CD14-positive monocyte (primary cell): ENCODE results near the gene TRIM38. TPM values are rescaled to one million over a fixed set of nuclear protein-coding genes. Genes with fewer than 3 reads are reported as not detected.

ENCODE experiments used
- DNase-seq, 3 donors: peaks; one replicate each; pipeline ENCODE4 v3.0.0-alpha.2; 2011 to 2022
- H2AFZ ChIP-seq: 2 replicates; pipeline ENCODE4 v1.6.0; 2012; ENCODE audit warnings: mild to moderate bottlenecking, low read depth, low read length, inconsistent platforms; ENCODE audit not compliant: insufficient read depth, poor library complexity, severe bottlenecking
- H3K27ac ChIP-seq, 2 donors: 1 replicate in 1 of 2; 2 replicates in 1 of 2; pipeline ENCODE4 v1.5.1; 2012 to 2013; ENCODE audit warnings: low read length in 2 of 2, control low read depth in 1 of 2, inconsistent platforms in 1 of 2, low read depth in 1 of 2, mild to moderate bottlenecking in 1 of 2
- H3K27me3 ChIP-seq, 2 donors: one replicate each; pipeline versions ENCODE4 v1.6.0 to v1.6.1; 2011 to 2013; ENCODE audit warnings: low read length in 2 of 2; ENCODE audit not compliant: control insufficient read depth in 2 of 2, insufficient read depth in 2 of 2
- H3K36me3 ChIP-seq, 2 donors: replicated peaks in 1 of 2; 1 replicate in 1 of 2; 2 replicates in 1 of 2; pipeline versions ENCODE4 v1.5.1 to v1.6.1; 2012 to 2013; ENCODE audit warnings: low read length in 2 of 2, control low read depth in 1 of 2, inconsistent platforms in 1 of 2, mild to moderate bottlenecking in 1 of 2; ENCODE audit not compliant: insufficient read depth in 2 of 2, control insufficient read depth in 1 of 2
- H3K4me1 ChIP-seq, 2 donors: 1 replicate in 1 of 2; 2 replicates in 1 of 2; pipeline versions ENCODE4 v1.5.1 to v1.6.1; 2012 to 2013; ENCODE audit warnings: low read length in 2 of 2, control low read depth in 1 of 2, inconsistent platforms in 1 of 2, mild to moderate bottlenecking in 1 of 2, moderate library complexity in 1 of 2; ENCODE audit not compliant: insufficient read depth in 2 of 2, control insufficient read depth in 1 of 2
- H3K4me2 ChIP-seq: replicated peaks from 2 replicates; pipeline ENCODE3; 2012; ENCODE audit warnings: low read length, moderate library complexity, mild to moderate bottlenecking; ENCODE audit not compliant: poor library complexity, severe bottlenecking; ENCODE audit errors: extremely low read depth
- H3K4me3 ChIP-seq, 3 experiments: fragments of 200-600 bp in 1 of 3; sonication (generic) in 1 of 3; replicated peaks in 1 of 3; 1 replicate in 2 of 3; 2 replicates in 1 of 3; pipeline ENCODE4 v1.5.1; 2011 to 2013; ENCODE audit warnings: low read length in 3 of 3, mild to moderate bottlenecking in 3 of 3, control low read depth in 2 of 3, low read depth in 2 of 3, inconsistent platforms in 1 of 3, moderate library complexity in 1 of 3
- H3K79me2 ChIP-seq: 2 replicates; pipeline ENCODE4 v1.6.0; 2012; ENCODE audit warnings: mild to moderate bottlenecking, control low read depth, inconsistent platforms, low read length, moderate library complexity; ENCODE audit not compliant: insufficient read depth
- H3K9ac ChIP-seq: 2 replicates; pipeline ENCODE4 v1.6.0; 2017; ENCODE audit warnings: low read length, mild to moderate bottlenecking; ENCODE audit not compliant: insufficient read depth, poor library complexity, severe bottlenecking
- H3K9me3 ChIP-seq, 2 donors: replicated peaks in 1 of 2; 1 replicate in 1 of 2; 2 replicates in 1 of 2; pipeline versions ENCODE4 v1.5.1 to v1.6.1; 2012 to 2013; ENCODE audit warnings: low read length in 2 of 2, control low read depth in 1 of 2; ENCODE audit not compliant: control insufficient read depth in 1 of 2, insufficient read depth in 1 of 2
- H4K20me1 ChIP-seq: 2 replicates; pipeline ENCODE4 v1.6.0; 2012; ENCODE audit warnings: mild to moderate bottlenecking, low read length, control low read depth, moderate library complexity; ENCODE audit not compliant: insufficient read depth
- H3K27ac Mint-ChIP-seq, 7 donors: one replicate each; pipeline ENCODE4 v1.8.0; 2020; ENCODE audit warnings: mild to moderate bottlenecking in 7 of 7, mixed read lengths in 7 of 7, moderate library complexity in 6 of 7, inconsistent platforms in 2 of 7
- H3K27me3 Mint-ChIP-seq, 3 donors: one replicate each; pipeline ENCODE4 v1.8.0; 2021 to 2022; ENCODE audit warnings: low read depth in 3 of 3, mild to moderate bottlenecking in 3 of 3, mixed read lengths in 3 of 3, moderate library complexity in 3 of 3, inconsistent platforms in 1 of 3
- H3K36me3 Mint-ChIP-seq, 2 donors: one replicate each; pipeline ENCODE4 v1.8.0; 2020; ENCODE audit warnings: mixed read lengths in 2 of 2, inconsistent platforms in 1 of 2, mild to moderate bottlenecking in 1 of 2
- H3K4me1 Mint-ChIP-seq: one replicate; pipeline ENCODE4 v1.8.0; 2020; ENCODE audit warnings: mild to moderate bottlenecking, mixed read lengths
- H3K4me3 Mint-ChIP-seq, 2 donors: one replicate each; pipeline ENCODE4 v1.8.0; 2020; ENCODE audit warnings: mild to moderate bottlenecking in 2 of 2, mixed read lengths in 2 of 2, moderate library complexity in 1 of 2
- H3K9me3 Mint-ChIP-seq, 7 donors: one replicate each; pipeline ENCODE4 v1.8.0; 2020 to 2022; ENCODE audit warnings: mixed read lengths in 7 of 7, mild to moderate bottlenecking in 6 of 7, moderate library complexity in 6 of 7, inconsistent platforms in 2 of 7
- WGBS: methylation state at CpG from one replicate; pipeline ENCODE4 v1.1.5; 2013; ENCODE audit warnings: missing lambda C conversion rate; ENCODE audit not compliant: insufficient coverage; 5-methylcytosine and 5-hydroxymethylcytosine counted together
- intact Hi-C, 2 donors: fragments of 100-400 bp; cut with micrococcal nuclease; formaldehyde crosslinking; loops; one replicate each; pipeline versions ENCODE4 v1.15.0 to v1.15.1; 2023
- polyA plus RNA-seq, 3 donors: library from polyadenylated mRNA; depleted of rRNA in 1 of 3; unstranded in 2 of 3; stranded (reverse) in 1 of 3; fragments of 300-500 nt in 2 of 3; fragments of >200 nt in 1 of 3; fragmentation: Illumina TruSeq in 2 of 3; gene quantifications; 1 replicate in 2 of 3; 2 replicates in 1 of 3; pipeline ENCODE4 v1.2.3, GENCODE V29; 2012 to 2021
- TF ChIP-seq, protein P1 (sequence below): fragments of 200-600 bp; IDR thresholded peaks from one replicate; pipeline ENCODE4 v1.8.0; 2022; ENCODE audit warnings: antibody characterized with exemption, mild to moderate bottlenecking

The TRIM38 gene
- polyA plus RNA-seq, 3 donors: 4.1 to 23.2 (median 8.0) TPM

DNA sequence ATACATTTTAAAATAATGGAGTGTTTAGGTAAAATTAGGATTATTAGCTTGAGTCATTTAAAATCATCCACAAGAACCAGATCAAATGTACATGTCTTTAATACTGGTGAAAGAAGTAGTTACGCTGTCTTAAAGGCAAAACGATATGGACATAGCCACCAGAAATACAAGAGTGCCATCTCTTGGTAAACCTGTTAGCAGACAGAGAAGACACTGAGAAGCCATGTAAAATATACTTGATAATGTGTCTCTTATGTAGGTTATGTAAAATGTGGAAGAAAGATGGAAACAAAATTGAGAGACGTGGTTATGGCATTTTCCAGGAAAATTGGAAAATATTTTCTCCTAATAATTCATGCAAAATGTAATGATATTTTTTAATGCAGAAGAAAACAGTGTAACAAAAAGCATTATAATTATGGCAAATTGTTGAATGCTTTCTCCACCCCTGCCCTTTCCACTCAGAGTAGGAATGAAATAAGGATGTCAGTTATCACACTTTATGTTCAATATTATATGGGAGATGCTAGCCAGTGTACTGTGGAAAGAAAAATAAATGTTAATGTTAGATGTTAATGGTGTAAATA lies 19.9 kb upstream of the TRIM38 start:
- Histone ChIP-seq H3K27me3 (no peaks in the 10 kb centered on the region), H3K4me2 (no peak overlapping the region), H3K79me2 (no peaks in the 10 kb centered on the region), H3K9ac (no peak overlapping the region), H3K36me3 (no peaks in the 10 kb centered on the region), H3K27ac (no peak overlapping the region), H3K4me1 (no peaks in the 10 kb centered on the region), H3K9me3 (no peaks in the 10 kb centered on the region), H3K4me3 (no peak overlapping the region), H2AFZ (no peak overlapping the region), H4K20me1 (no peaks in the 10 kb centered on the region)
- no peaks in the 10 kb centered on the region for H3K36me3 Mint-ChIP-seq
- intact Hi-C loops: no loop called here
- DNase-seq: peak in 2 of 3 donors; percentile 12 to 24
- TF ChIP-seq, protein P1, sequence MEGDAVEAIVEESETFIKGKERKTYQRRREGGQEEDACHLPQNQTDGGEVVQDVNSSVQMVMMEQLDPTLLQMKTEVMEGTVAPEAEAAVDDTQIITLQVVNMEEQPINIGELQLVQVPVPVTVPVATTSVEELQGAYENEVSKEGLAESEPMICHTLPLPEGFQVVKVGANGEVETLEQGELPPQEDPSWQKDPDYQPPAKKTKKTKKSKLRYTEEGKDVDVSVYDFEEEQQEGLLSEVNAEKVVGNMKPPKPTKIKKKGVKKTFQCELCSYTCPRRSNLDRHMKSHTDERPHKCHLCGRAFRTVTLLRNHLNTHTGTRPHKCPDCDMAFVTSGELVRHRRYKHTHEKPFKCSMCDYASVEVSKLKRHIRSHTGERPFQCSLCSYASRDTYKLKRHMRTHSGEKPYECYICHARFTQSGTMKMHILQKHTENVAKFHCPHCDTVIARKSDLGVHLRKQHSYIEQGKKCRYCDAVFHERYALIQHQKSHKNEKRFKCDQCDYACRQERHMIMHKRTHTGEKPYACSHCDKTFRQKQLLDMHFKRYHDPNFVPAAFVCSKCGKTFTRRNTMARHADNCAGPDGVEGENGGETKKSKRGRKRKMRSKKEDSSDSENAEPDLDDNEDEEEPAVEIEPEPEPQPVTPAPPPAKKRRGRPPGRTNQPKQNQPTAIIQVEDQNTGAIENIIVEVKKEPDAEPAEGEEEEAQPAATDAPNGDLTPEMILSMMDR: peak; percentile 43
- H3K4me1 Mint-ChIP-seq: no peaks in the 10 kb centered on the region
- H3K27ac Mint-ChIP-seq: no peak overlapping the region
- H3K4me3 Mint-ChIP-seq: no peak overlapping the region
- H3K27me3 Mint-ChIP-seq: peaks cover 0 to 3% (median 2%) of the 10 kb centered on the region in 3 donors
- no CpG with 5 or more reads among the region's 3 CpGs for WGBS
- peaks cover 0 to 5% (median 3%) of the 10 kb centered on the region in 7 donors for H3K9me3 Mint-ChIP-seq

DNA sequence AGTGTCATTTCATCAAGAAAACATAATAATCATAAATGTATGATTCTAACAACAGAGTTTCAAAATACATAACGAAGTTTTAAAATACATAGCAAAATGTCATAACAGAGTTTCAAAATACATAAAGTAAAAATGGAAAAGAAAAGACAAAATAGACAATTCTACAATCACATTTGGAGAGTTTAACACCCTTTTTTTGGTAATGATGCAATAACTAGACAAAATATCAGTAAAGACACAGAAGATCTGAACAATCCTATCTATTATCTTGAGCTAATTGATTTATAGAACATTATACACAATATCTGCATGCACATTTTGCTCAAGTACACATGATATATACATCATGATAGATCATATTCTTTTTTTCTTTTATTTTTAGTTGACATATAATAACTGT lies 18.7 kb upstream of the TRIM38 start:
- H3K4me1 ChIP-seq: no peaks in the 10 kb centered on the region
- H3K27ac ChIP-seq: no peak overlapping the region
- Mint-ChIP-seq H3K4me1 (no peaks in the 10 kb centered on the region), H3K36me3 (no peaks in the 10 kb centered on the region), H3K9me3 (peaks cover 0 to 5% (median 3%) of the 10 kb centered on the region in 7 donors), H3K4me3 (no peak overlapping the region), H3K27ac (no peak overlapping the region), H3K27me3 (peaks cover 1 to 2% (median 1%) of the 10 kb centered on the region in 3 donors)
- no peaks in the 10 kb centered on the region for H3K9me3 ChIP-seq
- no peaks in the 10 kb centered on the region for H3K27me3 ChIP-seq
- H4K20me1 ChIP-seq: no peaks in the 10 kb centered on the region
- no peaks in the 10 kb centered on the region for H3K79me2 ChIP-seq
- no CpG with 5 or more reads among the region's 1 CpG for WGBS
- H2AFZ ChIP-seq: no peak overlapping the region
- no peaks in the 10 kb centered on the region for H3K36me3 ChIP-seq
- intact Hi-C loops: no loop called here
- H3K4me2 ChIP-seq: no peak overlapping the region
- TF ChIP-seq, protein P1: no peak
- H3K4me3 ChIP-seq: no peak overlapping the region
- no peak for DNase-seq
- H3K9ac ChIP-seq: no peak overlapping the region
